ENCODE data around the gene BCAS1.

Gene BCAS1

GRCh38 chr20:54070187-54070987, at the start of gene BCAS1:
BCAS1 (minus strand) TSS chr20:54070594; CDS start chr20:54058718, 11,876 bp downstream.
- DNase-seq (ENCODE audit: low read depth) = no peak

GRCh38 chr20:54119744-54120143, 49.4 kb upstream of the BCAS1 start:
- no peak for DNase-seq (ENCODE audit: low read depth)

GRCh38 chr20:54118220-54119001, 48.0 kb upstream of the BCAS1 start:
- DNase-seq (ENCODE audit: low read depth) = no peak

GRCh38 chr20:54116550-54117235, 46.3 kb upstream of the BCAS1 start:
- DNase-seq (ENCODE audit: low read depth) = no peak

- no peak for DNase-seq (ENCODE audit: low read depth)
Measured at GRCh38 chr20:54115172-54115854, 44.9 kb upstream of the BCAS1 start.

- no peak for DNase-seq (ENCODE audit: low read depth)
Measured at GRCh38 chr20:54114109-54114508, 43.7 kb upstream of the BCAS1 start.

GRCh38 chr20:54113566-54113965, 43.2 kb upstream of the BCAS1 start:
- no peak for DNase-seq (ENCODE audit: low read depth)

GRCh38 chr20:54112221-54112884, 42.0 kb upstream of the BCAS1 start:
- no peak for DNase-seq (ENCODE audit: low read depth)

- no peak for DNase-seq (ENCODE audit: low read depth)
Measured at GRCh38 chr20:54111460-54111859, 41.1 kb upstream of the BCAS1 start.

- DNase-seq (ENCODE audit: low read depth) = no peak
Measured at GRCh38 chr20:54110457-54110856, 40.1 kb upstream of the BCAS1 start.

GRCh38 chr20:54110041-54110440, 39.6 kb upstream of the BCAS1 start:
- DNase-seq (ENCODE audit: low read depth) = no peak

GRCh38 chr20:54108817-54109216, 38.4 kb upstream of the BCAS1 start:
- DNase-seq (ENCODE audit: low read depth) = no peak

- DNase-seq (ENCODE audit: low read depth) = no peak
Measured at GRCh38 chr20:54108326-54108642, 37.9 kb upstream of the BCAS1 start.

GRCh38 chr20:54107600-54108325, 37.4 kb upstream of the BCAS1 start:
- DNase-seq (ENCODE audit: low read depth) = no peak

- DNase-seq (ENCODE audit: low read depth) = no peak
Measured at GRCh38 chr20:54107181-54107580, 36.8 kb upstream of the BCAS1 start.

- DNase-seq (ENCODE audit: low read depth) = no peak
Measured at GRCh38 chr20:54106162-54106561, 35.8 kb upstream of the BCAS1 start.

- DNase-seq (ENCODE audit: low read depth) = no peak
Measured at GRCh38 chr20:54105653-54106052, 35.3 kb upstream of the BCAS1 start.

GRCh38 chr20:54104781-54105180, 34.4 kb upstream of the BCAS1 start:
- no peak for DNase-seq (ENCODE audit: low read depth)

GRCh38 chr20:54103762-54104600, 33.6 kb upstream of the BCAS1 start:
- no peak for DNase-seq (ENCODE audit: low read depth)
